GM12891 (cell line): ENCODE results near the gene GNS.

Experiments
- POLR2A ChIP-seq: IDR thresholded peaks from 2 replicates; pipeline ENCODE4 v1.6.1; 2011; ENCODE audit warnings: low read depth, low read length, control low read depth
- SPI1 ChIP-seq: IDR thresholded peaks from 2 replicates; pipeline ENCODE4 v1.6.1; 2011; ENCODE audit warnings: low read depth, low read length, control low read depth
- TAF1 ChIP-seq: IDR thresholded peaks from 2 replicates; pipeline ENCODE4 v1.6.1; 2011; ENCODE audit warnings: low read depth, low read length, control low read depth

GRCh38 chr12:64716839-64717455, 42.3 kb downstream of the GNS start:
- TF ChIP-seq POLR2A (no peak), SPI1 (no peak), TAF1 (no peak)
